Measurements from ENCODE around the gene INPP5D. TPM values are rescaled to one million over a fixed set of nuclear protein-coding genes. Genes with fewer than 3 reads are reported as not detected.
A peak's percentile ranks its signal among the peaks of the same experiment; 100 is the strongest.

INPP5D gene
- polyA plus RNA-seq, 3 donors: 30.6 to 90.2 (median 54.8) TPM

DNA sequence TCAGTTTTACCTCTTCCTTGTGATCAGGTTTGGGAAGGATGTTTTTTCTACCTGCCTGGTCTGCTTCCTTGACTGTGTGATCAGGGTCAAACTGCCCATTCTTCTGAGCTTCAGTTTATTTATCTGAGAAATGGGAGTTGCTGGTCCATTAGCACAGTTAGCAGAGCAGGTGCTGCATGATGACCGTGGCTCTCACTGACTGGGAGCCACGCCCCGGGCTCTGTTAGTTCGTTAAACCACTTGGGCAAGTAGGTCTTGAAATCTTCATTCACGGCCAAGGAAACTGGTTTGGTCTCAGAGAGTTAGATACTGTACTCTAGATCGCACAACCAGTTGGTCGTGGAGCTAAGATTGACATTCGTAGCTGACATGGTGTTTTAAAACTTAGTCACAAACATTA lies 41.7 kb downstream of the INPP5D start:
- Histone ChIP-seq H2AFZ (ENCODE audit: insufficient read depth, low read depth, low read length, poor library complexity, severe bottlenecking) (no peak overlapping the region), H3K4me2 (replicated peaks; ENCODE audit: extremely low read depth, low read length, poor library complexity, severe bottlenecking) (no peak overlapping the region), H3K4me1 (ENCODE audit: control insufficient read depth in 1 of 2, insufficient read depth in 2 of 2, low read length in 2 of 2) (peaks cover 9 to 12% of the 10 kb centered on the region in 2 donors), H3K36me3 (replicated peaks in 1 of 2; ENCODE audit: control insufficient read depth in 1 of 2, insufficient read depth in 2 of 2, low read length in 2 of 2) (peaks cover 27 to 73% of the 10 kb centered on the region in 2 donors), H4K20me1 (ENCODE audit: insufficient read depth, low read length) (peaks cover 94% of the 10 kb centered on the region), H3K79me2 (ENCODE audit: insufficient read depth, low read length) (peaks cover 97% of the 10 kb centered on the region), H3K4me3 (replicated peaks in 1 of 3; ENCODE audit: low read depth in 2 of 3, low read length in 3 of 3) (no peak overlapping the region), H3K9ac (ENCODE audit: insufficient read depth, low read length, poor library complexity, severe bottlenecking) (no peak overlapping the region), H3K27ac (ENCODE audit: low read depth in 1 of 2, low read length in 2 of 2) (no peak overlapping the region), H3K9me3 (replicated peaks in 1 of 2; ENCODE audit: control insufficient read depth in 1 of 2, insufficient read depth in 1 of 2, low read length in 2 of 2) (peaks cover 0 to 6% of the 10 kb centered on the region in 2 donors), H3K27me3 (ENCODE audit: control insufficient read depth in 2 of 2, insufficient read depth in 2 of 2, low read length in 2 of 2) (no peaks in the 10 kb centered on the region)
- 88% methylated on average over 8 of the region's 8 CpGs for WGBS (ENCODE audit: insufficient coverage)
- Mint-ChIP-seq H3K27me3 (ENCODE audit: low read depth in 3 of 3) (no peaks in the 10 kb centered on the region), H3K36me3 (peaks cover 51 to 63% of the 10 kb centered on the region in 2 donors), H3K4me1 (peaks cover 46% of the 10 kb centered on the region), H3K4me3 (no peak overlapping the region), H3K27ac (peak overlapping the region in 2 of 7 donors; percentile 54 to 70), H3K9me3 (peaks cover 0 to 7% (median 3%) of the 10 kb centered on the region in 7 donors)
- TF ChIP-seq, protein P1, sequence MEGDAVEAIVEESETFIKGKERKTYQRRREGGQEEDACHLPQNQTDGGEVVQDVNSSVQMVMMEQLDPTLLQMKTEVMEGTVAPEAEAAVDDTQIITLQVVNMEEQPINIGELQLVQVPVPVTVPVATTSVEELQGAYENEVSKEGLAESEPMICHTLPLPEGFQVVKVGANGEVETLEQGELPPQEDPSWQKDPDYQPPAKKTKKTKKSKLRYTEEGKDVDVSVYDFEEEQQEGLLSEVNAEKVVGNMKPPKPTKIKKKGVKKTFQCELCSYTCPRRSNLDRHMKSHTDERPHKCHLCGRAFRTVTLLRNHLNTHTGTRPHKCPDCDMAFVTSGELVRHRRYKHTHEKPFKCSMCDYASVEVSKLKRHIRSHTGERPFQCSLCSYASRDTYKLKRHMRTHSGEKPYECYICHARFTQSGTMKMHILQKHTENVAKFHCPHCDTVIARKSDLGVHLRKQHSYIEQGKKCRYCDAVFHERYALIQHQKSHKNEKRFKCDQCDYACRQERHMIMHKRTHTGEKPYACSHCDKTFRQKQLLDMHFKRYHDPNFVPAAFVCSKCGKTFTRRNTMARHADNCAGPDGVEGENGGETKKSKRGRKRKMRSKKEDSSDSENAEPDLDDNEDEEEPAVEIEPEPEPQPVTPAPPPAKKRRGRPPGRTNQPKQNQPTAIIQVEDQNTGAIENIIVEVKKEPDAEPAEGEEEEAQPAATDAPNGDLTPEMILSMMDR (IDR thresholded peaks at IDR 0.05): no peak
- DNase-seq: no peak
- intact Hi-C loops (cut with micrococcal nuclease): no loop called here

- H3K9me3 ChIP-seq (replicated peaks in 1 of 2; ENCODE audit: control insufficient read depth in 1 of 2, insufficient read depth in 1 of 2, low read length in 2 of 2): peaks cover 0 to 6% of the 10 kb centered on the region in 2 donors
- H3K4me1 Mint-ChIP-seq: peaks cover 46% of the 10 kb centered on the region
- peaks cover 19 to 49% of the 10 kb centered on the region in 2 donors for H3K36me3 ChIP-seq (replicated peaks in 1 of 2; ENCODE audit: control insufficient read depth in 1 of 2, insufficient read depth in 2 of 2, low read length in 2 of 2)
- H3K4me3 Mint-ChIP-seq: no peak overlapping the region
- peak overlapping the region in 6 of 7 donors; percentile 33 to 77 (median 57) for H3K27ac Mint-ChIP-seq
- 99% methylated on average over 16 of the region's 17 CpGs for WGBS (ENCODE audit: insufficient coverage)
- H3K27ac ChIP-seq (ENCODE audit: low read depth in 1 of 2, low read length in 2 of 2): peak overlapping the region in 1 of 2 donors; percentile 70
- H3K4me3 ChIP-seq (replicated peaks in 1 of 3; ENCODE audit: low read depth in 2 of 3, low read length in 3 of 3): no peak overlapping the region
- H3K79me2 ChIP-seq (ENCODE audit: insufficient read depth, low read length): peaks cover 97% of the 10 kb centered on the region
- no peak overlapping the region for H3K4me2 ChIP-seq (replicated peaks; ENCODE audit: extremely low read depth, low read length, poor library complexity, severe bottlenecking)
- no peaks in the 10 kb centered on the region for H3K27me3 ChIP-seq (ENCODE audit: control insufficient read depth in 2 of 2, insufficient read depth in 2 of 2, low read length in 2 of 2)
- peaks cover 0 to 7% (median 3%) of the 10 kb centered on the region in 7 donors for H3K9me3 Mint-ChIP-seq
- peaks cover 96% of the 10 kb centered on the region for H4K20me1 ChIP-seq (ENCODE audit: insufficient read depth, low read length)
- no peak overlapping the region for H3K9ac ChIP-seq (ENCODE audit: insufficient read depth, low read length, poor library complexity, severe bottlenecking)
- peaks cover 6 to 7% of the 10 kb centered on the region in 2 donors for H3K4me1 ChIP-seq (ENCODE audit: control insufficient read depth in 1 of 2, insufficient read depth in 2 of 2, low read length in 2 of 2)
- peaks cover 36 to 52% of the 10 kb centered on the region in 2 donors for H3K36me3 Mint-ChIP-seq
- H2AFZ ChIP-seq (ENCODE audit: insufficient read depth, low read depth, low read length, poor library complexity, severe bottlenecking): no peak overlapping the region
- TF ChIP-seq, protein P1 (IDR thresholded peaks at IDR 0.05): no peak
- intact Hi-C loops (cut with micrococcal nuclease): no loop called here
- no peak for DNase-seq
- no peaks in the 10 kb centered on the region for H3K27me3 Mint-ChIP-seq (ENCODE audit: low read depth in 3 of 3)
These were observed 45.2 kb downstream of the INPP5D start for GRCh38 chr2:233105156-233105895.

Data from CD14-positive monocyte (primary cell).